ENCODE data around the gene SRPK2.

Gene SRPK2

DNA sequence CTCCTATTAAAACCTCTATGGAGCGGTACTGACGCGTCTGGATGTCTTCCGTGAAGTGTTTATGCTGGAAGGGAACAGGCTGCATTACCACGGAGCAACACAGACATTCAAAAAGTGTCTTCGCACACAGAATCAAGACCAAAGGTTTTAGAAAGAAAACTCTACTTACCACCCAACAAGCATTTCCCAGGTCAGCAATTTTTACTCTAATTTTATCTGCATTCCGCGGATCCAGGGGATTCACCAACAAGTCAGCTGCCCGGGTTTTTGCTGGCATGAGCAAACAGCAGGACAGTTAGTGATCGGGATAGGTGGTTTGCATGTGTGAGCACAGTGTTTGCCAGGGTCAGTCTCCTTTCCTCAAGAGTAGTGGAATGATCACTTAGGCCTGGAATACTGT is 255.9 kb downstream of the SRPK2 start:
- Histone ChIP-seq H3K27me3 (ENCODE audit: insufficient read depth, low read depth) (no peaks in the 10 kb centered on the region), H3K4me1 (ENCODE audit: low read depth, poor library complexity, severe bottlenecking) (peaks cover 88% of the 10 kb centered on the region), H3K9ac (no peak overlapping the region), H3K27ac (no peak overlapping the region; the same call in 1 of the 2 replicates), H3K4me2 (no peak overlapping the region; the same call in 1 of the 2 replicates), H3K4me3 (IDR thresholded peaks at IDR 0.05; ENCODE audit: insufficient read depth, low read depth, low read length) (no peak overlapping the region), H4K20me1 (ENCODE audit: insufficient read depth) (no peaks in the 10 kb centered on the region), H2AFZ (ENCODE audit: low read depth) (no peak overlapping the region), H3K79me2 (ENCODE audit: insufficient read depth, low read depth) (peaks cover 58% of the 10 kb centered on the region), H3K36me3 (ENCODE audit: insufficient read depth) (no peaks in the 10 kb centered on the region; the same call in 1 of the 2 replicates)
- TF ChIP-seq, protein P1, sequence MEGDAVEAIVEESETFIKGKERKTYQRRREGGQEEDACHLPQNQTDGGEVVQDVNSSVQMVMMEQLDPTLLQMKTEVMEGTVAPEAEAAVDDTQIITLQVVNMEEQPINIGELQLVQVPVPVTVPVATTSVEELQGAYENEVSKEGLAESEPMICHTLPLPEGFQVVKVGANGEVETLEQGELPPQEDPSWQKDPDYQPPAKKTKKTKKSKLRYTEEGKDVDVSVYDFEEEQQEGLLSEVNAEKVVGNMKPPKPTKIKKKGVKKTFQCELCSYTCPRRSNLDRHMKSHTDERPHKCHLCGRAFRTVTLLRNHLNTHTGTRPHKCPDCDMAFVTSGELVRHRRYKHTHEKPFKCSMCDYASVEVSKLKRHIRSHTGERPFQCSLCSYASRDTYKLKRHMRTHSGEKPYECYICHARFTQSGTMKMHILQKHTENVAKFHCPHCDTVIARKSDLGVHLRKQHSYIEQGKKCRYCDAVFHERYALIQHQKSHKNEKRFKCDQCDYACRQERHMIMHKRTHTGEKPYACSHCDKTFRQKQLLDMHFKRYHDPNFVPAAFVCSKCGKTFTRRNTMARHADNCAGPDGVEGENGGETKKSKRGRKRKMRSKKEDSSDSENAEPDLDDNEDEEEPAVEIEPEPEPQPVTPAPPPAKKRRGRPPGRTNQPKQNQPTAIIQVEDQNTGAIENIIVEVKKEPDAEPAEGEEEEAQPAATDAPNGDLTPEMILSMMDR (conservative IDR thresholded peaks at IDR 0.05; ENCODE audit: low read depth, low read length) = no peak

DNA sequence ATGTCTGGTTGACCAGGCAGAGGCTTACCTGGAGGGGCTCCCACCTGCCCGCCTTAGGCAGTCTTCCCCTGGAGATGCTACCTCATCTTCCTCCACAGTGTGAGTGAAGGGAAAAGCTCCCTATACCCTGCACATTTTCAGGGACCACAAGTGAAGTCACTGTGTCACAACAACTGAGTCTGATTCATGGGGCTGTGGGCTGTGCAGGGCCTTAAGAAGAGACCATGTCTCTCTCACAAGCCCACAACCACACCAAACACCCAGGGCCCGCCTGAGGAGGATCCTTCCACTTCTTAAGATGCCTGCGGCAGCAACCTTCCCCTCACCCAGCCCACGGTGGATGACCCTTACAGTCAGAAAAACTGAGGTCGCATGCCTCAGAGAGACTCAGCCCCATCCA is 256.4 kb downstream of the SRPK2 start:
- no peaks in the 10 kb centered on the region for H3K27me3 ChIP-seq (ENCODE audit: insufficient read depth, low read depth)
- peak overlapping the region; percentile 86; the same call in 1 of the 2 replicates for H3K4me2 ChIP-seq
- H3K36me3 ChIP-seq (ENCODE audit: insufficient read depth) = no peaks in the 10 kb centered on the region; the same call in 1 of the 2 replicates
- TF ChIP-seq, protein P1 (conservative IDR thresholded peaks at IDR 0.05; ENCODE audit: low read depth, low read length) = no peak
- H2AFZ ChIP-seq (ENCODE audit: low read depth) = no peak overlapping the region
- H3K4me1 ChIP-seq (ENCODE audit: low read depth, poor library complexity, severe bottlenecking) = peaks cover 91% of the 10 kb centered on the region
- no peak overlapping the region for H3K4me3 ChIP-seq (IDR thresholded peaks at IDR 0.05; ENCODE audit: insufficient read depth, low read depth, low read length)
- H3K9ac ChIP-seq = no peak overlapping the region
- peaks cover 58% of the 10 kb centered on the region for H3K79me2 ChIP-seq (ENCODE audit: insufficient read depth, low read depth)
- peak overlapping the region; percentile 92; the same call in 1 of the 2 replicates for H3K27ac ChIP-seq
- H4K20me1 ChIP-seq (ENCODE audit: insufficient read depth) = no peaks in the 10 kb centered on the region

DNA sequence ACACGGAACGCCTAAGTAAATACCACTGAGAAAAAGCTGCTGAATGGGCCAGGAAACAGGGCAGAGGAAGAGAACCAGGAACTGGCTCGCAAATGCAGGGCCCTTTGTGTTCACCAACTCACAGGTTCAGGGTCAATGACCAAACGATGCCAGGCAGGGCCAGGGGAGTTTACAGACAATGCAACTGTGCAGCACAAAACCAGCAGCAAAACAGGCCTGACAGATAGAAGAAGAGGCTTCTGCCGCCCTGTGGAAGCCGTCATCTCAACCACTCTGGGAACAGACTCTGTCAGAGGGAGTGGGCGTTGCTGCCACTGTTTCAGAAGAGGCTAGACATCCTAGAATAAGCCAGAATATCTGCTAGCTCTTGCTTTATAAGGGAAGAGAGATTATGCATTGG is 256.8 kb downstream of the SRPK2 start:
- Histone ChIP-seq H3K27me3 (ENCODE audit: insufficient read depth, low read depth) (no peaks in the 10 kb centered on the region), H3K36me3 (ENCODE audit: insufficient read depth) (no peaks in the 10 kb centered on the region; the same call in 1 of the 2 replicates), H3K27ac (peak overlapping the region; percentile 92), H3K4me1 (ENCODE audit: low read depth, poor library complexity, severe bottlenecking) (peaks cover 91% of the 10 kb centered on the region), H3K9ac (no peak overlapping the region), H2AFZ (ENCODE audit: low read depth) (no peak overlapping the region), H4K20me1 (ENCODE audit: insufficient read depth) (no peaks in the 10 kb centered on the region), H3K79me2 (ENCODE audit: insufficient read depth, low read depth) (peaks cover 58% of the 10 kb centered on the region), H3K4me2 (peak overlapping the region; percentile 86), H3K4me3 (IDR thresholded peaks at IDR 0.05; ENCODE audit: insufficient read depth, low read depth, low read length) (no peak overlapping the region)
- TF ChIP-seq, protein P1 (conservative IDR thresholded peaks at IDR 0.05; ENCODE audit: low read depth, low read length) = no peak

DNA sequence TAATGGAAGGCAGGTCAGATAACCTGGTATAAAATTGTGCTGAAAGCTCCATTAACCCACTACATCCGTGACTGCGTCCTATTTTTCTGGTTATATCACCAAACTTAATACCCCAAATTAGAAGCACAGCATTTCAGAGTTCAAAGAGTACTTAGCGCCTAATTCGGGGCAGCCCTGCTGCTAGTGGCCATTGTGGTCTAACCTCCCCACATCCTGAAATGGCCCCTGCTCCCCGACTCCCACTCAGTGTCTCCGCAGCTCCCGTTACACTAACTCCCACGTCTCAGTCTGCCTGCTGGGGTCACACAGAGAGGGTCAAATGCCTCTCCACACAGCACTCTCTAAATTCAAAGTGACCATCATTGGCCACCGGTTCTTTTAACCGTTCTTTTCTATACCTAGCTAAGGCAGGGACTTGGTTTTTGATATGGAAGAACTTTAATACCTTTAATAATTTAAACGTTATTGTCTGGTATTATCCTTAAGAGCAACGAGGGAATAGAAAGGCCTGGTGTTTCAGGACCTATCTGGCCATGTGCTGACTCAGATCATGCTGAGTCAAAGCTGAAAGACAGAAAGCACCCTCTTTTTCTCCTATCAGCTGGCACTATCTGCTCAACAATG is 257.6 kb downstream of the SRPK2 start:
- Histone ChIP-seq H3K9ac (no peak overlapping the region), H3K4me3 (IDR thresholded peaks at IDR 0.05; ENCODE audit: insufficient read depth, low read depth, low read length) (no peak overlapping the region), H3K36me3 (ENCODE audit: insufficient read depth) (no peaks in the 10 kb centered on the region; the same call in 1 of the 2 replicates), H4K20me1 (ENCODE audit: insufficient read depth) (no peaks in the 10 kb centered on the region), H3K27ac (peak overlapping the region; percentile 92), H3K4me2 (peak overlapping the region; percentile 86), H2AFZ (ENCODE audit: low read depth) (no peak overlapping the region), H3K27me3 (ENCODE audit: insufficient read depth, low read depth) (no peaks in the 10 kb centered on the region), H3K79me2 (ENCODE audit: insufficient read depth, low read depth) (peaks cover 62% of the 10 kb centered on the region), H3K4me1 (ENCODE audit: low read depth, poor library complexity, severe bottlenecking) (peaks cover 96% of the 10 kb centered on the region)
- TF ChIP-seq, protein P1 (conservative IDR thresholded peaks at IDR 0.05; ENCODE audit: low read depth, low read length) = no peak
